Erythroblast (primary cell): ENCODE measurements around the gene HIP1.
"Not testable (repeated sequence)": the region's sequence is repeated elsewhere in the genome, so short reads cannot be mapped to it uniquely, and the experiment has no call there.

Source experiments
- GATA1 ChIP-seq: IDR thresholded peaks from 2 replicates; pipeline ENCODE4 v1.6.1; 2011; ENCODE audit warnings: low read depth, mild to moderate bottlenecking, control low read depth, low read length, moderate library complexity
- POLR2A ChIP-seq: IDR thresholded peaks from 2 replicates; pipeline ENCODE4 v1.6.1; 2011; ENCODE audit warnings: mild to moderate bottlenecking, low read length

- TF ChIP-seq POLR2A, GATA1: not testable (repeated sequence)
Observed at GRCh38 chr7:75569629-75570282, 169.0 kb downstream of the HIP1 start.
